Measurements from ENCODE around the gene FGR.
"Not testable (repeated sequence)": the region's sequence is repeated elsewhere in the genome, so short reads cannot be mapped to it uniquely, and the experiment has no call there.

The FGR gene

DNA sequence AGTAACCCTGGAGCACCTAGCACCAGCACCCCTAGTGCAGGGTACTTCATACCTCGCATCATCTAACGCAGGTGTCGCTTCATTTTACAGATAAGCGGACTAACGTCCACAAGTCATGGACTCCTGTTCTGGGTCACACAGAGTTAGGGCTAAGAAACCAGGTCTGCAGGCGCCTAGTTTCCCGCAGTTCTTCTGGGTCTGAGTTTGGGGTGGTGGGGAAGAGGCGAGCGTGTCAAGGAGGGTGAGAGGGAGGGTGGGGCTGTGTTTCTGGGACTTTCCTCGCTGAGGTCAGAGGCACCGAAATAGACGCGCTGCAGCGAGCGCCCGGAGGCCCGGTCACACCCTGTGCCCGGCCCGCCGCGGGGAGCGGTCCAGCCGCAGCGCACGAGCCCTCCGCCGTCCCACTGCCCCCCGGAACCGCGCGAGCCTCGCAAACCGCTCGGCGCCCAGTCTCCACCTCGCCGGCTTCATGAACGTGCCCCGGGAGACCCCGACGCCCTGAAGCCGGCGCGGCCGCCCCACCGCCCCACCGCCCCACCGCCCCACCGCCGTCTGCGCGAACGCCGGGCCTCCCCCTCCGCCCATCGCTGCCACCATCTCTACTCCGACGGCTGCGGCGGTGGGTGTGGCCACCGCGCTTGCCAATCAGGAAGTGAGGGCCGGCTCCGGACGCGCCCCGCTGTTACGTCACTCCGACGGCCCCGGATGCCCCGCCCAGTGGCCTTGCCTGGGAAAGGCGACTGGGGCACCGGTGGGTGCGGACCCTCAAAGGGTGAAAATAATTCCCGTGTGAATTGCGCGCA lies 24.7 kb upstream of the FGR start:
- DNase-seq: peak in 13 of 14 donors; percentile 7 to 77 (median 52)

- DNase-seq: peak in 1 of 14 donors; percentile 5
These were observed 24.0 kb upstream of the FGR start for GRCh38 chr1:27658951-27659496.

DNA sequence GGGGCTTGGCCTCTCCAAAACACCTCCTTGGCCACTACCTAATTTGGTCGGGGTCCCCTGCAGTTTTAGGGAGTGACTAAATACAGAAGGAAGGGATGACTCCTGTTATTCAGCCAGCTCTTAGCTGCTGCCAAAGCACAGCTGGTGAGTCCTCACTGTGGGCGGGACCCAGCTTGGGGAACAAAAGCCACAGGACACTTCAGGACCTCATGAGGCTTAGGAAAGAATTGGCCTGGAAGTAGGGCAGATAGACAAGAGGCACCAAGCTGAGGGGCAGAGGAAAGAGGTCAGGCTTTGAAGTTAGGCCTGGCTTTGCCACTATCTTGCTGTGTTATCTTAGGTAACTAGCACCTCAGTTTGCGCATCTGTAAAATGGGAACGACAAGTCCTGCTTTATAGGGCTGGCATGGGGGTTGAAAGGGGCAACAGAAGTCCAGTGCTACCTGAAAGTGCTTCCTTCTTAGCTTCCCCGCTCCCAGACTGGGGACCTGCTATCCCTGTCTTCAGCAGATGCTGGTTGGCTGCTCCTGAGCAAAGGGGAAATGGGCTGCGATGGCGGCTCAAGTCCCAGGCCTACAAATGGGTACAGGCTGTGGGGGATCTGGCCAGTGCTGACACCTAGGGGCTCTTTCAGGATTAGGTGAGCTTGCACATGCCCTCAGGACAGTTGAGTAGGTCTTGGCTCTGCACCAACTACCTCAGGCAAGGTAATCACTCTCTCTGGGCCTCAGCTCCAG lies 21.3 kb upstream of the FGR start:
- no peak for DNase-seq

- DNase-seq: no peak
These were observed 20.4 kb upstream of the FGR start for GRCh38 chr1:27655151-27655937.

- DNase-seq: no peak
These were observed 17.3 kb upstream of the FGR start for GRCh38 chr1:27652111-27652864.

DNA sequence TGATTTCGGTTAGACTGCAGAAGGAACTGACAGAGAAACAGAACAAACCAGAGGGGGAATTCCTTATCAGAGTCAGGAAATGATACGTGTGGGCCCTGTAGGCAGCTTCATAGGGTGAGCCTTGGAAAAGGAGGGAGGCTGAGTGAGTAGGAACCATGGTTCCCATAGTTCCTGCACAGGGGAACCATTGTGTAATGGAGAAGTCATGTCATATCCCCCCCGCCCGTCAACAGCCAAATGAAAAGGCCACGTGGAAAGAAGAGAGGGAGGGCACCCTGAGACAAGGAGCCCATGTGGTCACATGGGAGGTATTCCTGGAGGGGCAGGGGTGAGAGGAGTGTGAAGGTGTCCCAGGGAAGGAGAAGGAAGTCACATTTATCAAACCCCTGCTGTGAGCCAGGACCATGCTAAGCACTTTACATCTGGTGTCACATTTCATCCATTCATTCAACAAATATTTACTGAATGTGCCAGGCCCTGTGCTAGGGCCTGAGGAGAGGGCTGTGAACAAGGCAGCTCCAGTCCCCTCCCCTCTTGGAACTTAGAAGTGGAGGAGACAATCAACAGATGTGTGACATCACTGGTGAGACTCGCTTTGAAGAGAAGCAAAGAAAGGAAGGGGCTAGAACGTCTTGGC lies 15.7 kb upstream of the FGR start:
- peak in 1 of 14 donors; percentile 33 for DNase-seq

DNA sequence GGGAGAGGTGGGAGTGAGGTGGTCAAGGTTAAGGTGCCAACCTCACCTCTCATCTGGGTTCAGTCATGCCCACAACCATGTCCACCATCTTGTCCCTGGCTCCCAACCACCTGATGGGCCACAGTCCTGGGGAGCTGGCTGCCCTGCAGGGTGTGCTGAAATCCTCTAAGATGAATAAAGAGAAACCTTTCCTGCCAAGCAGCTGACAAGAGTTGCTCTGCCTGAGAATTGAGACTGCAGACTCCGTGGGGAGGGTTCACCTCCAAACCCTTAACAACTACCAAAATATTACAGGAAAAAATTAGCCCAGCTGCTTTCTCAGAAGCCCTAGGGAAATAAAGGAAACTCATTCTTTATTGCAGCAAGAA lies 15.2 kb upstream of the FGR start:
- DNase-seq: no peak

DNA sequence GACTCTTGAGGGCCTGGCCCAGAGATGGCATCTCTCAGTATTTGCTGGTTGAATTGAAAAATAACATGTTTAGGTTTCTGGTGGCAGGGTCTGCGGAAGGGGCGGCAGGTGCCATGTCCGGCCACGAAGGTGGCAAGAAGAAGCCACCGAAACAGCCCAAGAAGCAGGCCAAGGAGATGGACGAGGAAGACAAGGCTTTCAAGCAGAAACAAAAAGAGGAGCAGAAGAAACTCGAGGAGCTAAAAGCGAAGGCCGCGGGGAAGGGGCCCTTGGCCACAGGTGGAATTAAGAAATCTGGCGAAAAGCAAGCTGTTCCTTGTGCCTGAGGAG lies 14.3 kb upstream of the FGR start:
- no peak for DNase-seq

DNA sequence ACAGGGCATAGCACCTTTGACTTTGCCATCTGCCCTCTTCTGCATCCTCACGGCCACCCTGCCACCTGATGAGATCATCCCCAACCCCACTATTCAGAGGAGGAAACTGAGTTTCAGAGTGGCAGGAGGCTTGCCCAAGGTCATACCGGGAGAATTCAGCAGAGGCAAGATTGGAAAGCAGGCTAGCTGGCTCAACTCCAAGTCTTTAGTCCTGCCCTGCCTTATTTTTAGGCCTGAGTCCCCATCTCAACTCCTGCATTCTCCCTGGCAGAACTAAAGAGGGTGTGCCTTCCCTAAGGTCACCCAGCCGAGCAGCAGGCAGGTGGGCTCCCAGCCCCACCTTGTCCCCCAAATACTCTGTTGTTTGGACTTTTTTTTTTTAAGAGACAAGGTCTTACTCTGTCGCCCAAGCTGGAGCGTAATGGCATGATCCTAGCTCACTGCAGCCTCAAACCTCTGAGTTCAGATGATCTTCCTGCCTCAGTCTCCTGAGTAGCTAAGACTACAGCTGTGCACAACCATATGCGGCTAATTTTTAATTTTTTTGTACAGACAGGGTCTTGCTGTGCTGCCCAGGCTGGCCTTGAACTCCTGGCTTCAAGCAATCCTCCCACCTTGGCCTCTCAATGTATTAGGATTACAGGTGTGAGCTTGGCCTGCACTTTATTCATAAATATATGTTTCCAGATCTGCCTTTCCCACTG lies 13.8 kb upstream of the FGR start:
- DNase-seq: no peak

GRCh38 chr1:27647328-27647727 lies 12.3 kb upstream of the FGR start:
- DNase-seq: no peak

GRCh38 chr1:27646676-27647075 lies 11.7 kb upstream of the FGR start:
- DNase-seq: no peak

DNA sequence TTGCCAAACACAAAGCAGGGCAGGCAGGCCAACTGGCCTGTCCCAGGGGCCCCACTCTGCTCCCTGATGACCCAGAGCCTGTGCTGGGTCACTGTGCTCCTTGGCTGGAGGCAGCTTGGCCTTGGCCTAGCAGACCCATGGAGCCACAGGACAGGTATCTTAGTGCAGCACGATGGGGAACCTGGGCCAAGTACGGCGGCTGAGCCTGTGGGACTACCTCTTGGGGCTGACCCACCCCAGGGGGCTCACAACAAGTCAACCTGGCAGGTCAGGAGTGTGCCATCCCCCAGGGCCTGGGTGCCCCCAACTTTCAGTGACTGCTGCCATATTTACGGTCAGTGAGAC lies 10.1 kb upstream of the FGR start:
- no peak for DNase-seq

GRCh38 chr1:27644369-27645070 lies 9.5 kb upstream of the FGR start:
- DNase-seq: no peak

DNA sequence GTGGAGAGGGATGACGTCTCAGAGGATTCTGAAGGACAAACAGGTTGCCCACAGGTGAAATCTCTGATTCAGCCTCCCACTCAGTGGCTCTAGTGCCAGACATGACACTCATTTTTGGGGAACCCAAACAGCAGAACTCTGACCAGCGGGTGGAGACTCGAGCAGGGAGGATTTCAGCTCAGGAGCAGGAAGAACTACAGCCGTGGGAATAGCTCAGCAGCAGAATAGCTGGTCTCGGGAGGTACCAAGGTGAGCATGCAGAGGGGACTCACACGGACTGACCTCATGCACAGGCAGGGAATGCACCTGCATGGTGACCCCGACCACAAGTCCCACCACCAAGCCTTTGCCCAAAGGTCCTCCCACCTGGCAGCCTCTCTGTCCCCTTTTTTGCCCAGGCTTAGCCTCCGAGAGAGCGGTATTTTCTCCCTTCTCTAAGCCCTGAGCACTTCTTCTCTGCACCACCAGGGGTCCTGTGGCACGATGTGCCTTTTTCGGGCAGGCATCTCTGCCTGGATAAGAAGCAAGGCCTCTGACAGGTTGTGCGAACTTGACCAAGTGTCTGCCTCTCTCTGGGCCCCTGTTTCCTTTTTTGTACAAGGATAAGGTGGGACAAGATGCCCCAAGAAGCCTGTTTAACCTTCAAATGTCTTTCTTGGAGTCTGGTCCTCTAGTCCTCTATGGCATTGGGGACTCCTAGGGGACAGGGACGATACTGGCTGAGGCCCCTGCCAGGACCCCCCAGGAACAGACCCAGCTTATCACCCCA lies 8.8 kb upstream of the FGR start:
- DNase-seq: no peak

DNA sequence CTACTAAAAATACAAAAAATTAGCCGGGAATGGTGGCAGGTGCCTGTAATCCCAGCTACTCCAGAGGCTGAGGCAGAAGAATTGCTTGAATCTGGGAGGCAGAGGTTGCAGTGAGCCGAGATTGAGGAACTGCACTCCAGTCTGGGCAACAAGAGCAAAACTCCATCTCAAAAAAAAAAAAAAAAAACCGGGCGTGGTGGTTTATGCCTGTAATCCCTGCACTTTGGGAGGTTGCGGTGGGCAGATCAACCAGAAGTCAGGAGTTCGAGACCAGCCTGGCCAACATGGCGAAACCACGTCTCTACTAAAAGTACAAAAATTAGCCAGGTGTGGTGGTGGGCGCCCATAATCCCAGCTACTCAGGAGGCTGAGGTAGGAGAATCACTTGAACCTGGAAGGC lies 5.5 kb upstream of the FGR start:
- DNase-seq: not testable (repeated sequence)

DNA sequence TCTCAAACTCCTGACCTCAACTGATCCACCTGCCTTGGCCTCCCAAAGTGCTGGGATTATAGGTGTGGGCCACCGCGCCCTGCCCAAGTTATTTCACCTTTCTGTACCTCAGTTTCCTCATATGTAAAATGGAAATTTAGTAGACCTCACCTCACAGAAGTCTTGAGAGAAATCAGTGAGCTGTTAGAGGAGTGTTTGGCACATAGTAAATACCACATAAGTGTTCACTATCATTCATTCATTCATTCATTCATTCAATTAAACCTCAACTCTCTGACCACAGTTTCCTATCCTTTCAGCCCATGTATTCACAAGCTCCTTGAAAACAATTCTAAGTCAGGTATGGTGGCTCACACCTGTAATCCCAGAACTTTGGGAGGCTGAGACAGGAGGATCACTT lies 3.8 kb upstream of the FGR start:
- DNase-seq: no peak

- DNase-seq: no peak
These were observed 3.2 kb upstream of the FGR start for GRCh38 chr1:27638047-27638734.

GRCh38 chr1:27635396-27636142 lies 584 bp upstream of the FGR start:
- no peak for DNase-seq

Data from C1 segment of cervical spinal cord (tissue), 14 donors.